Hematopoietic multipotent progenitor cell treated with erythropoietin and hydrocortisone succinate and interleukin-3 and kit ligand, for 6 days (in vitro differentiated cells): ENCODE data around the gene BHLHE40.
A peak's percentile ranks its signal among the peaks of the same experiment; 100 is the strongest.
"Not testable (repeated sequence)": the region's sequence is repeated elsewhere in the genome, so short reads cannot be mapped to it uniquely, and the experiment has no call there.

Experiments
- DNase-seq: peaks from one replicate; pipeline ENCODE4 v3.0.0-alpha.2; 2015

BHLHE40 gene

DNA sequence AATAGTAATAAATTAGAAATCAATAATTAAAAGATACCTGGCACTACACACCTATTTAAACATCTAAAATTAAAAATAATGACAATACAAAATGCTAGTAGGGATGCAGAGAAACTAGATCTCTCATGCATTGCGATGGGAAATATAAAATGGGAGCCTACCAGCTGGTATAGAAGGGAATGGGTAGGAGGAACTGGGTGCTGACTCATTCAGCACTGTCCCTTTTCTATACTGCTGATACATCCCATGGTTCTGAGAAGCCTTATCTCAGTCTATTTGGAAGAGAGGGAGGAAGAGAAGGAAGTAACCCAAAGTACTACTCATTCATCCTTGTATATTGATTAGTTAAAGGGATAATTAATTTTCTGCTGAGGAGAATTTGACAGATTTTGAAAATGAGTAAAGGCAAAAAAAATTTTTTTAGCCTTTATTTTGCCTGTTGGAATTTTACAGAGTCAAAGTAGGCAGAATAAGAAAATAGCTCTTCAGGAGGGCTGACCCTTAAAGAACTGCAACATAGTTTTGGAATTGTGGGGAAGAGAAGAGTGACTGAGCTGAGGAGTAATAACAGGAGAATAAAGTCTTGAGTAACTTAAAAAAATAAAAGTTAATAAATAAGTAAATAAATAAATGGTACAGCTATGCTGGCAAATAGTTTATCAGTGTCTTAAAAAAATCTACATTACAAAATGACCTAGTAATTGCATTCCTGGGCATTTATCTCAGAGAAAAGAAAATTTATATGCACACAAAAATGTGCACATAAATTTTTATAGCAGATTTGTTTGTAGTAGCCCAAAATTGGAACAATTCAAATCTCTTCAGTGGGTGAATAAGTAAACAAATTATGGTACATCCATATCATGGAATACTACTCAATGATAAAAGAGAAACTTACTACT is 15.3 kb upstream of the BHLHE40 start:
- DNase-seq = no peak

DNA sequence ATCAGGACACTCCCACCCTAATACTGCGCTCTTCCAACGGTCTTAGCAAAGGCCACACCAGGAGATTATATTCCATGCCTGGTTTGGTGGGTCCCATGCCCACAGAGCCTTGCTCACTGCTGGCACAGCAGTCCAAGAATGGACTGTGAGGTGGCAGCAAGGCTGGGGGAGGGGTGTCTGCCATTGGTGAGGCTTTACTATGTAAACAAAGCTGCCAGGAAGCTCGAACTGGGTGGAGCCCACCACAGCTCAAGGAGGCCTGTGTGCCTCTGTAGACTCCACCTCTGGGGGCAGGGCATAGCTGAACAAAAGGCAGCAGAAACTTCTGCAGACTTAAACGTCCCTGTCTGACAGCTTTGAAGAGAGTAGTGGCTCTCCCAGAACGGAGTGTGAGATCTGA is 13.2 kb upstream of the BHLHE40 start:
- not testable (repeated sequence) for DNase-seq

DNA sequence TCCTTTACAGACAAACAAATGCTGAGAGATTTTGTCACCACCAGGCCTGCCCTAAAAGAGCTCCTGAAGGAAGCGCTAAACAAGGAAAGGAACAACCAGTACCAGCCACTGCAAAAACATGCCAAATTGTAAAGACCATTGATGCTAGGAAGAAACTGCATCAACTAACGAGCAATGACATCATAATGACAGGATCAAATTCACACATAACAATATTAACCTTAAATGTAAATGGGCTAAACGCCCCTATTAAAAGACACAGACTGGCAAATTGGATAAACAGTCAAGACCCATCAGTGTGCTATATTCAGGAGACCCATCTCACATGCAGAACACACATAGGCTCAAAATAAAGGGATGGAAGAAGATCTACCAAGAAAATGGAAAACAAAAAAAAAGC is 11.6 kb upstream of the BHLHE40 start:
- DNase-seq = not testable (repeated sequence)

DNA sequence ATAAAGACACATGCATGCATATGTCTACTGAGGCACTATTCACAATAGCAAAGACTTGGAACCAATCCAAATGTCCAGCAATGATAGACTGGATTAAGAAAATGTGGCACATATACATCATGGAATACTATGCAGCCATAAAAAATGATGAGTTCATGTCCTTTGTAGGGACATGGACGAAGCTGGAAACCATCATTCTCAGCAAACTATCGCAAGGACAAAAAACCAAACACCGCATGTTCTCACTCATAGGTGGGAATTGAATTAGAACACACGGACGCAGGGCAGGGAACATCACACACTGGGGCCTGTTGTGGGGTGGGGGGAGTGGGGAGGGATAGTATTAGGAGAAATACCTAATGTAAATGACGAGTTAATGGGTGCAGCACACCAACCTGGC is 7.8 kb upstream of the BHLHE40 start:
- not testable (repeated sequence) for DNase-seq

DNA sequence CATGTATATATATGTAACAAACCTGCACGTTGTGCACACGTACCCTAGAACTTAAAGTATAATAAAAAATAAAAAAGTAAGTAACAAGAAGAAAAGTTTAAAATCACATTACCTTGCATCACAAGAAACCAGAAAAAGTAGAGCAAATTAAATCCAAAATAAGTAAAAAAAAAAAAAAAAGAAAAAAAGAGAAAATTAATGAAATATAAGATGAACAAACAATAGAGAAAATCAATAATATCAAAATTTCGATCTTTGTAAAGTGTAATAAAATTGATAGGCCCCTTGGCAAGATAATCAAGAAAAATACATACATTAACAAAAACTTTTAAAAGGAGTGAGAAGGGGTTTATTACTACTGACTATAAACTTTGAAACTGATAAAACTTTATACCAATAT is 7.4 kb upstream of the BHLHE40 start:
- DNase-seq = no peak

DNA sequence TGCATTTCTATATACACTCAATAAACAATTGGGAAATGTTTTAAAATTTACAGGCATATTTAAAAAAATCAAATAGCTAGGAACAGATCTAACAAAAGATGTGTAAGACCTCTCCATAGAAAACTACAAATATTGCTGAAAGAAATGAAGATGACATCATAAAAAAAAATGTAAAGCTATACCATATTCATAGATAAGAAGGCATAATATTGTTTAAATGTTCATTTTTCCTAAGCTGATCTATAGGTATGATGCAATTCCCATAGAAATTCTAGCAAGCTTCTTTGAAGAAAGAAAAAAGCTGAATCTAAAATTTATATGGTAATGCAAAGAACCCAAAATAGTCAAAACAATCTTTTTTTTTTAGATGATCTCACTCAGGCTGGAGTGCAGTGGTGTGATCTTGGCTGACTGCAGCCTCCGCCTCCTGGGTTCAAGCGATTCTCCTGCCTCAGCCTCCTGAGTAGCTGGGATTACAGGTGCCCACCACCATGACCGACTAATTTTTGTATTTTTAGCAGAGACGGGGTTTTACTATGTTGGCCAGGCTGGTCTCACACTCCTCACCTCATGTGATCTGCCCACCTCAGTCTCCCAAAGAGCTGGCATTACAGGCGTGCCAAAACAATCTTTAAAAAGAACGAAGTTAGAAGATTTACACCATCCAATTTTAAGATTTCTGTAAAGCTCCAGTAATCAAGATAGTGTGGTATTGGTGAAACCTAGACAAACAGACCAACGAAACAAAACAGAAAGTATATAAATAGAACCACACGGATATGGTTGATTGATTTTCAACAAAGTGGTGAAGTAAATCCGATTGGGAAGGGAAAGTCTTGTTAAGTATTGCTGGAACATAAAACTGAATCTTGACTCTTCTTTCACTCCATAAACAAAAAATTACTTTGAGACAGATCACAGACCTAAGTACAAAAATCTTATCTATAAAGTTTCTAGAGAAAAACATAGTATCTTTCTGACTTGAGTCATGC is 6.3 kb upstream of the BHLHE40 start:
- DNase-seq = no peak

DNA sequence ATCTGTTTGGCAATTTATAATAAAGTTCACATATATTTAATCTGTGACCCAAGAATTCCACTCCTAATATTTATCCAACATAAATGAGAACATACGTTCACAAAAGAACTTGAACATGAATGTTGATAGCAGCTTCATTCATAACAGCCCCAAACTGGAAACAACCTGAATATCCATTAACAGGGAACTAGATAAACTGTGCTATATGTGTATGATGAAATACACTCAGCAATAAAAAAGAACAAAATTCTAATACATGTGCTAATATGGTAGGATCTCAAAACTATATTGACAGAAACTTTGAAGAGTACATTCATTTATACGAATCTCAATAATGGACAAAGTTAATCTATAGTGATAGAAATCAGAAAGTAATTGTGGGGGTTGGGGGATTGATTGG is 5.1 kb upstream of the BHLHE40 start:
- no peak for DNase-seq

DNA sequence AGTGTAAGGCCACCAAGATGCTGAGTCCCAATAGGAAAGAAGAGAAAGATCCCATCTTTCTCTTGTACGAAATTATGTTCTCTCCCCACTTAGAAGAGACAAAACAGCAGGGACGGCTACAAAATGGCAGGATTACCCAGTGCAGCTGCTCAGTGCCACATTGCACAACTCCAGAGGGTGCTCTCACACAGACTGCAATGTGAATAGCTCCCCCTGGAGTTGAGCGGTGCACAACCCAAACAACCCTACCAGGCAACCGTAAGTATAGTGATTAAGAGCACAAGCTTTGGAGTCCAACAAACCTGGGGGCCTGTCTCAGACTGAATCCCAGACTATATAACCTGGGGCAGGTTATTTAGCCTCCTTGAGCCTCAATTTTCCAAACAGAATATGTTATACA is 3.1 kb upstream of the BHLHE40 start:
- DNase-seq = peak; percentile 81

DNA sequence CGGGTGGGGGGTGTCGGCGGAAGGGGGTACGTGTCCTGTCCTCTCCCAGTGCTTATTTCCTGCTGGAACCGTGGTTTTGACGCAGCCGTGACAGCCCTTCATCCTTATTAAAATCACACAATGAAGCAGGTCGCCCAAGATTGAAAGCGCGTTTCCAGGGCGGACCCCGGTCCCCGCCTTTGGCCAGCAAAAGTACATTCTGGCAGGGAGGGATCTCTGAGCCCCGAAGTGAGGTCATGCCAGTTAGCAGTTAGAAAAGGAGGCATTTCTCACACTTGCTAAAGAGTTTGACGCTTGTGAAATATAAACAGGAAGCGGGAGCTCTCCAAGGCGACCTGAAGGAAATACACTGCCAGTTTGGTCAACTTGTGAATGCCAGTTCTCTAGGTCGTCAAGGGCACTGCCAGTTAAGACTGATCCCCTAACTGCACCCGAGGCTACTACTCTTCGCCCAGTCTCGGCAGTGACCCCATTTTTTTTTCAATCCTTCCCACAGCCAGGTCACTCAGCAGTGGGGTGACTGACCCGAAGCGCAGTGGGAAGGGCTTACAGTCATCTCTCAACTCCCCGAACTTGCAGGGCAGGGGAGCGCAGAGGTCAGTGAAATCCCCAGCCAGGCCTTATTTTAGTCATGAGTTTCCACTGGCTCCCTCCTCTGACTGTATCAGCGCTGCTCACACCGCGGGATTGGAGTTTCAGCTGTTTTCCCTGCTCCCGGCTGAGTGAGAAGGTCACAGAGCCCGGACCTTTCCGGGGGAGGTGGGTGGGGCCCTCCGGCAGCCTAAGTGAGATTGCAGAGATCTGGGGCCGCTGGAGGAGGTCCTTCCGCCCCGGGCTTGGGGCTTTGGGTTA is 2.0 kb upstream of the BHLHE40 start:
- DNase-seq = peak; percentile 82

DNA sequence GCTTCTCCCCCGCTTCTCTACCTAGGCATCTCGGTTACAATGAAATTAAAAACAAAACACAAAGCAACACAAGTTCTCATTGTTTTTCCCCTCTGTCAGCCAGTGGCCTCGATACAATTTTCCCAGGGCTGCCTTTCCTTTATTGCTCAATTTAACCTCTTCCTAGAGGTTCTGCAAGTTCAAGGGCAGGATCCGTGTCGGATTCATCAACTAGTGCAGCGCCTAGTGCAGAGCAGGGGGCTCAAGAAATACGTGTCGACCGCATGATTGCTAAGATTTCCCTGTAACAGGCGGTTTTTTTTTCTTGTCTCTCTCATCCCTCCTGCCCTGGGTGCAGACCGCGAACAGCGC is 1.4 kb upstream of the BHLHE40 start:
- peak; percentile 75 for DNase-seq

DNA sequence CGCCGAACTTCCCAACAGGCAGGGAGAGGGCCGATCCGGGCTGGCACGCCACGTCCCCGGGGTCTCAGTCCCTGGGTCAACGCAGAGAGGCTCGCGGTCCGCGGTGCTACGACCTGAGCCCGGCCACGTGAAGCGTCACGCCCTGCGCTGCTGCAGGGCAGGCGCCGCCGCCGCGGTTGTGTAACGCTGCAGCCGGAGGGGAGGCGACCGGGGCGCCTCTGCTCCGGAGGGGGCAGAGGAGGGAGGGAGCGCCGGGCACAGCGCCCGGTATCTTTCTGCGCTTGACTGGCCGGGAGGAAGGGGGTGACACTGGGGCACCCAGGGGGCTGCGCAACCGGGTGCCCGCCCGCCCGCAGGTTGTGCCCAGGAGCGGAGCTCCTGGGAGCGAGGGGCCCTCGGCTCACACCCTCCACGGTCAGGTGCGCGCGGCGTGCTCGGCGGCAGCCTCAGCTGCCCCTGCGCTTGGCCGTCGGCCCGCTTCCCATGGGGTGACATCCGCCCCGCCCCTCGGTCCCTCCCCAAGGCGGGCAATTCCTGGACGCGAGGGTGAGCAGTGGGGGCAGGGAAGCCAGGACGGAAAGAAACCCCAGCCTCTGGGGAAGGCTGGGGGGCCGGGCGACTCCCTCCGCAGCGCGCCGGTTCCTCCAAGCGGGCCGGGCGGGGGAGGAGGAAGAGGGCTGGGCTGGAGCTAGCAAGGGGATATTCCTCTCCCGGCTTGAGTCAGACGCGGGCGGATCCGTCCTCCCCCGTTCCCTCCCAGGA is 852 bp upstream of the BHLHE40 start:
- peak; percentile 94 for DNase-seq

DNA sequence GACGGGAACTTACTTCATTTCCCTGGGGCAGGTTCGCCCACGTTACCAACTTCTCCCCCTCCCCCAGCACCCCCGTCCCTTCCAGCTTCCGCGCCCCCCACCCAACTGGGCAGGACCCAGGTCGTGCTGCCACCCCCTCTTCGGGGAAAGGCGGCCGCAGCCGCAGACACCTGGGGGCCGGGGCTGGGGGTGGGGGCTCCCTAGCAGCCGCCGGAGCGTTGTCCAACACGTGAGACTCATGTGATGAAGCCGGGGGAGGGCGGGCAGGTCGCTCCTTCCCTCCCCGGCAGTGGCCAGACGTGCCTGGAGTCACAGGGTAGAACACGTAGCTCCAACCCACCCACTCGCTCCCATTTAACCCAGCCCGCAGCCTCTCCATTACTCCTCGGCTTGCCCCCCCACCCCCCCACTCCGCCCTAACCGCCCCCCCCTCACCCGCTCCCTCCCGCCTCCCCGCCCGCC is 240 bp upstream of the BHLHE40 start:
- peak; percentile 96 for DNase-seq

DNA sequence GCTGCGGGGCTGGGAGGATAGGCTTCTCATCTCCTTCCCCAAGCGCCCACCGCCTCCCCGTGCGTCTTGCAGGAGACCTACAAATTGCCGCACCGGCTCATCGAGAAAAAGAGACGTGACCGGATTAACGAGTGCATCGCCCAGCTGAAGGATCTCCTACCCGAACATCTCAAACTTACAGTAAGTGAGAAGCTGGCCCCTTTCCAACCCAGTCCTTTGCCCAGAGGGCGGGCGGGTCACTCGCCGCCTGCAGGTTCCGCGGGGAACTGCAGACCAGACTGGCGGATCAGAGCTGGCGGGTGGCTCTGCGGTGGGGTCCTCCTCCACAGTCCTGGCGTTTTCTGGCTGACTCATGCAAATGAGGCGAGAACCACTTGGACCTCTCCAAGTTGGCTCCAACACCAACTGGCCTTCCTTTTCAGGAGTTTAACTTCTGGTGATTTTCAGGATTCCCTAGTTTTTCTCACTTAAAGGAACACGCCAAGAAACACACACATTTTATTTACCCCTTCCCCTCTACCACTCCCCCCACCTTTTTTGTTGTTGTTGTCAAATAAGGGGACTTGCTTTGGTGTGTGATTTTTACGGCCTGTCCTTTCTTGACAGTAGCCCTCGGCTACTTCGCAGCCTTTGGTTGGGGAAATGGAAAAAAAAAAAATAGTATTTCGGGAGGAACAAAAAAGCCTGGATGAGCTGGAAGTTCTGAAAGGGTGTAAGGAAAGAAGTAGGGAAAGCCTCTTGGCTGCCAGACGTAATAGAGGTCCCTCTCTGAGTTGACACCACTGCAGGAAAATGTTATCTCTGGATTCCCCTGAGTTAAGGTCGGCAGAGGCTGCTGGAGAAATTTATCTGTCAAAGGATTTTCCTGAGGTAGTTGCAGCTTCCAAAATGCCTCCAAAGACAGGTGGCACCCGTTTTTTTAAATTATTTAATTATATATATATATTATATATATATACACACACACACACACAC is 1.3 kb downstream of the BHLHE40 start:
- peak; percentile 98 for DNase-seq

DNA sequence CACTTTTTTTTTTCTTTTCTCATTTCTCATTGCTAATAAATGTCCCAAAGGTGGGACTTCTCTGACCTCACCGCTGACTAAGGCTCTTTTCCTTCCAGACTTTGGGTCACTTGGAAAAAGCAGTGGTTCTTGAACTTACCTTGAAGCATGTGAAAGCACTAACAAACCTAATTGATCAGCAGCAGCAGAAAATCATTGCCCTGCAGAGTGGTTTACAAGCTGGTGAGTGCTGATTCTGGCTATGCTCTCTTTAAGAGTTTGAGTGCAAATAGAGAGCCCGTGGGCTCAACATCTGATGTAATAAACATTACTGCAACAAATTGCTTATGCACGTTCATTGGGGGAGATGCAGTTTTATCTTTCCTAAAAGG is 2.0 kb downstream of the BHLHE40 start:
- DNase-seq = peak; percentile 45

DNA sequence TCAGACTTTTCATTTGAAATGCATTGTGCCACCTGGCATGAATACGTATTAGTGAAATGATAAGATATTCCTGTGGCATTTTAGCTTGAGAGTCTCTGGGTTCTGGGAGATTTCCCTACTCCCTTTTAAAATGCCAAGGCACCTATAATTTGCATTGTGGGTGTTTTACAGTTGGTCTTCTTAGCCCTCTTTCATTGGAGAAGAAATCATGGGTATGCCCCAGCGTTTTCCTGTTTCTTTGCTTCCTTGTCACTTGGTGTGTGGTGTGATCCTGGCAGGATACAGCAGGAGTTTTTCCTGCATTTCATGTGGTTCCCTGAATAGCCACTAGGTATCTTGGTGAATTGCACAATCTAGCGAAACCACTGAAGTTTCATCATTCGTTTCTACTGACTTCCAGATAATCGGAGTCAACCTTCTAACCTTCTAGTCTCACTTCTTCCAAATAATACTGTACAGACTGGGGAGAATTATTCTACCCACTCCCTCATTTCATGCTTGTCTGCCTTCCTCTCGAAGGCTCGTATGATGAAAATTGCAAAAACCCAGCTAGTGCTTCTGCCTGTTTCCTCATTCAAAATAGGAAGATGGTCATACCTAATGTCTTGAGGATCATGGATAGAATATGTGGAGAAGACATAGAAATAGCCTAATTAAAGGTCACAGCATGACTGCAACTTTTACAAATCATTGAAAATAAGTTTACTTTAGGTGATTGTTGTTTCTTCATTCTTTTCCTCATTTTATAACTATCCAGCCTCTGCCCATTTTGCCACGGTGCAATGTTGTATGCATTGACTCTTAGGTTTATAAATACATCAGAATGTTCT is 2.6 kb downstream of the BHLHE40 start:
- peak; percentile 60 for DNase-seq

DNA sequence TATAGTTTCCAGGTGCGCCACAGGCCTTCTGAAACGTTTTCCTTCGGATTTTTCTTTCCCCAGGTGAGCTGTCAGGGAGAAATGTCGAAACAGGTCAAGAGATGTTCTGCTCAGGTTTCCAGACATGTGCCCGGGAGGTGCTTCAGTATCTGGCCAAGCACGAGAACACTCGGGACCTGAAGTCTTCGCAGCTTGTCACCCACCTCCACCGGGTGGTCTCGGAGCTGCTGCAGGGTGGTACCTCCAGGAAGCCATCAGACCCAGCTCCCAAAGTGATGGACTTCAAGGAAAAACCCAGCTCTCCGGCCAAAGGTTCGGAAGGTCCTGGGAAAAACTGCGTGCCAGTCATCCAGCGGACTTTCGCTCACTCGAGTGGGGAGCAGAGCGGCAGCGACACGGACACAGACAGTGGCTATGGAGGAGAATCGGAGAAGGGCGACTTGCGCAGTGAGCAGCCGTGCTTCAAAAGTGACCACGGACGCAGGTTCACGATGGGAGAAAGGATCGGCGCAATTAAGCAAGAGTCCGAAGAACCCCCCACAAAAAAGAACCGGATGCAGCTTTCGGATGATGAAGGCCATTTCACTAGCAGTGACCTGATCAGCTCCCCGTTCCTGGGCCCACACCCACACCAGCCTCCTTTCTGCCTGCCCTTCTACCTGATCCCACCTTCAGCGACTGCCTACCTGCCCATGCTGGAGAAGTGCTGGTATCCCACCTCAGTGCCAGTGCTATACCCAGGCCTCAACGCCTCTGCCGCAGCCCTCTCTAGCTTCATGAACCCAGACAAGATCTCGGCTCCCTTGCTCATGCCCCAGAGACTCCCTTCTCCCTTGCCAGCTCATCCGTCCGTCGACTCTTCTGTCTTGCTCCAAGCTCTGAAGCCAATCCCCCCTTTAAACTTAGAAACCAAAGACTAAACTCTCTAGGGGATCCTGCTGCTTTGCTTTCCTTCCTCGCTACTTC is 3.8 kb downstream of the BHLHE40 start:
- no peak for DNase-seq

DNA sequence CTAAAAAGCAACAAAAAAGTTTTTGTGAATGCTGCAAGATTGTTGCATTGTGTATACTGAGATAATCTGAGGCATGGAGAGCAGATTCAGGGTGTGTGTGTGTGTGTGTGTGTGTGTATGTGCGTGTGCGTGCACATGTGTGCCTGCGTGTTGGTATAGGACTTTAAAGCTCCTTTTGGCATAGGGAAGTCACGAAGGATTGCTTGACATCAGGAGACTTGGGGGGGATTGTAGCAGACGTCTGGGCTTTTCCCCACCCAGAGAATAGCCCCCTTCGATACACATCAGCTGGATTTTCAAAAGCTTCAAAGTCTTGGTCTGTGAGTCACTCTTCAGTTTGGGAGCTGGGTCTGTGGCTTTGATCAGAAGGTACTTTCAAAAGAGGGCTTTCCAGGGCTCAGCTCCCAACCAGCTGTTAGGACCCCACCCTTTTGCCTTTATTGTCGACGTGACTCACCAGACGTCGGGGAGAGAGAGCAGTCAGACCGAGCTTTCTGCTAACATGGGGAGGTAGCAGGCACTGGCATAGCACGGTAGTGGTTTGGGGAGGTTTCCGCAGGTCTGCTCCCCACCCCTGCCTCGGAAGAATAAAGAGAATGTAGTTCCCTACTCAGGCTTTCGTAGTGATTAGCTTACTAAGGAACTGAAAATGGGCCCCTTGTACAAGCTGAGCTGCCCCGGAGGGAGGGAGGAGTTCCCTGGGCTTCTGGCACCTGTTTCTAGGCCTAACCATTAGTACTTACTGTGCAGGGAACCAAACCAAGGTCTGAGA is 4.7 kb downstream of the BHLHE40 start:
- DNase-seq = peak; percentile 66

DNA sequence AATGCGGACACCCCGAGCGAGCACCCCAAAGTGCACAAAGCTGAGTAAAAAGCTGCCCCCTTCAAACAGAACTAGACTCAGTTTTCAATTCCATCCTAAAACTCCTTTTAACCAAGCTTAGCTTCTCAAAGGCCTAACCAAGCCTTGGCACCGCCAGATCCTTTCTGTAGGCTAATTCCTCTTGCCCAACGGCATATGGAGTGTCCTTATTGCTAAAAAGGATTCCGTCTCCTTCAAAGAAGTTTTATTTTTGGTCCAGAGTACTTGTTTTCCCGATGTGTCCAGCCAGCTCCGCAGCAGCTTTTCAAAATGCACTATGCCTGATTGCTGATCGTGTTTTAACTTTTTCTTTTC is 5.3 kb downstream of the BHLHE40 start:
- no peak for DNase-seq
